SK-N-SH treated with all-trans-retinoic acid at 6 μM for 48 hours (cell line): Measurements from ENCODE around the gene TST.

ENCODE experiments used
- ATAC-seq: fragments of 200-7000 bp; cut with Tn5 transposase; 3 replicates; pipeline ENCODE4 v1.9.1; 2020; ENCODE audit warnings: mild to moderate bottlenecking, moderate library complexity
- ARNTL ChIP-seq: fragments of 450-650 bp; formaldehyde crosslinking; IDR thresholded peaks from 2 replicates; pipeline ENCODE4 v1.5.0; 2020; ENCODE audit warnings: low read depth, mild to moderate bottlenecking, moderate library complexity, borderline replicate concordance
- BACH2 ChIP-seq: fragments of 250-450 bp; sonication (Bioruptor Pico); IDR thresholded peaks from 2 replicates; pipeline ENCODE4 v1.9.0; 2021; ENCODE audit warnings: mild to moderate bottlenecking, borderline replicate concordance
- CSDC2 ChIP-seq: fragments of 250-450 bp; sonication (Bioruptor Pico); IDR thresholded peaks from 2 replicates; pipeline ENCODE4 v1.5.0; 2020; ENCODE audit warnings: mild to moderate bottlenecking, moderate library complexity
- ESRRG ChIP-seq: fragments of 250-450 bp; sonication (Bioruptor Pico); IDR thresholded peaks from 2 replicates; pipeline ENCODE4 v1.6.1; 2021; ENCODE audit warnings: mild to moderate bottlenecking
- ISL1 ChIP-seq: fragments of 250-450 bp; sonication (Bioruptor Pico); IDR thresholded peaks from 2 replicates; pipeline ENCODE4 v2.1.2; 2022; ENCODE audit warnings: mild to moderate bottlenecking, moderate library complexity
- PPARA ChIP-seq: fragments of 250-450 bp; sonication (Bioruptor Pico); IDR thresholded peaks from 2 replicates; pipeline ENCODE4 v1.5.0; 2020; ENCODE audit warnings: mild to moderate bottlenecking, borderline replicate concordance
- RARB ChIP-seq: fragments of 250-450 bp; sonication (Bioruptor Pico); IDR thresholded peaks from 2 replicates; pipeline ENCODE4 v1.8.0; 2021; ENCODE audit warnings: mild to moderate bottlenecking, moderate library complexity
- SNAI2 ChIP-seq: fragments of 250-450 bp; sonication (Bioruptor Pico); IDR thresholded peaks from 2 replicates; pipeline ENCODE4 v1.5.0; 2020; ENCODE audit warnings: mild to moderate bottlenecking, moderate library complexity
- TCF4 ChIP-seq: fragments of 250-450 bp; sonication (Bioruptor Pico); IDR thresholded peaks from 2 replicates; pipeline ENCODE4 v1.8.0; 2021; ENCODE audit warnings: mild to moderate bottlenecking, moderate library complexity, borderline replicate concordance
- TOX ChIP-seq: fragments of 250-450 bp; sonication (Bioruptor Pico); IDR thresholded peaks from 2 replicates; pipeline ENCODE4 v1.8.0; 2021; ENCODE audit warnings: mild to moderate bottlenecking, moderate library complexity, borderline replicate concordance
- ZFP3 ChIP-seq: fragments of 250-450 bp; sonication (Bioruptor Pico); IDR thresholded peaks from 2 replicates; pipeline ENCODE4 v1.5.0; 2020; ENCODE audit warnings: mild to moderate bottlenecking, moderate library complexity
- ZFP30 ChIP-seq: fragments of 450-650 bp; formaldehyde crosslinking; IDR thresholded peaks from 2 replicates; pipeline ENCODE4 v1.5.0; 2022; ENCODE audit warnings: mild to moderate bottlenecking, moderate library complexity
- ZNF565 ChIP-seq: fragments of 450-650 bp; formaldehyde crosslinking; conservative IDR thresholded peaks from 2 replicates; pipeline ENCODE4 v1.5.0; 2020; ENCODE audit warnings: low read depth, mild to moderate bottlenecking, moderate library complexity
- ZNF70 ChIP-seq: fragments of 450-650 bp; formaldehyde crosslinking; IDR thresholded peaks from 2 replicates; pipeline ENCODE4 v1.5.0; 2020; ENCODE audit warnings: mild to moderate bottlenecking, moderate library complexity
- ZNF8 ChIP-seq: fragments of 450-650 bp; formaldehyde crosslinking; IDR thresholded peaks from 2 replicates; pipeline ENCODE4 v1.5.0; 2020; ENCODE audit warnings: mild to moderate bottlenecking, moderate library complexity
- TF ChIP-seq, protein P1 (sequence below): fragments of 250-450 bp; sonication (Bioruptor Pico); IDR thresholded peaks from 2 replicates; pipeline ENCODE4 v1.5.1; 2020; ENCODE audit warnings: low read depth, mild to moderate bottlenecking, moderate library complexity
- TF ChIP-seq, protein P2 (sequence below): fragments of 250-450 bp; sonication (Bioruptor Pico); IDR thresholded peaks from 2 replicates; pipeline ENCODE4 v1.8.0; 2020; ENCODE audit warnings: mild to moderate bottlenecking, moderate library complexity, borderline replicate concordance
- TF ChIP-seq, protein P3 (sequence below): fragments of 250-450 bp; sonication (Bioruptor Pico); IDR thresholded peaks from 2 replicates; pipeline ENCODE4 v1.5.1; 2021; ENCODE audit warnings: mild to moderate bottlenecking, moderate library complexity
- TF ChIP-seq, protein P4 (sequence below): fragments of 250-450 bp; sonication (Bioruptor Pico); IDR thresholded peaks from 2 replicates; pipeline ENCODE4 v1.8.0; 2021; ENCODE audit warnings: low read depth, mild to moderate bottlenecking, moderate library complexity, borderline replicate concordance

Gene TST

DNA sequence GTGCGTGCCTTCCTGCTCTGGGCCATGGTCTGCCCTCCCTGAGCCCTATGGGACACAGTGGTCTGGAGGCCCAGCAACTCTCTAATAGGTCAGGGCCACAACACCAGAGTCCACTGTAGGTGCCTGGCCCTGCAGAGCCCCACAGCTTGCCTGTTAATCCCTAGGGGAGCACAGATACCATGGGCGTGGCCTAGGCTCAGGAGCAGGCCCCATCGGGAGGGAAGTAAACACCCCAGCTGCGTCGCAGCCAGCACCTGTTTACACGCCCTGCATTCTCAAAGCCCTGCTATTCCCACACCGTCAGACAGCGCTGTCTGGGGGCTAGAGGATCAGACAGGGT is 34.8 kb upstream of the TST start:
- no peak for ATAC-seq
- TF ChIP-seq ZFP30 (no peak), TOX (CRISPR knock-in tag) (no peak), PPARA (CRISPR knock-in tag) (no peak), SNAI2 (CRISPR knock-in tag) (no peak), ZFP3 (CRISPR knock-in tag) (no peak), BACH2 (CRISPR knock-in tag) (no peak), ARNTL (no peak), ZNF565 (CRISPR knock-in tag) (no peak)
- TF ChIP-seq, protein P1, sequence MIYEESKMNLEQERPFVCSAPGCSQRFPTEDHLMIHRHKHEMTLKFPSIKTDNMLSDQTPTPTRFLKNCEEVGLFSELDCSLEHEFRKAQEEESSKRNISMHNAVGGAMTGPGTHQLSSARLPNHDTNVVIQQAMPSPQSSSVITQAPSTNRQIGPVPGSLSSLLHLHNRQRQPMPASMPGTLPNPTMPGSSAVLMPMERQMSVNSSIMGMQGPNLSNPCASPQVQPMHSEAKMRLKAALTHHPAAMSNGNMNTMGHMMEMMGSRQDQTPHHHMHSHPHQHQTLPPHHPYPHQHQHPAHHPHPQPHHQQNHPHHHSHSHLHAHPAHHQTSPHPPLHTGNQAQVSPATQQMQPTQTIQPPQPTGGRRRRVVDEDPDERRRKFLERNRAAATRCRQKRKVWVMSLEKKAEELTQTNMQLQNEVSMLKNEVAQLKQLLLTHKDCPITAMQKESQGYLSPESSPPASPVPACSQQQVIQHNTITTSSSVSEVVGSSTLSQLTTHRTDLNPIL (CRISPR knock-in tag): no peak
- TF ChIP-seq, protein P2, sequence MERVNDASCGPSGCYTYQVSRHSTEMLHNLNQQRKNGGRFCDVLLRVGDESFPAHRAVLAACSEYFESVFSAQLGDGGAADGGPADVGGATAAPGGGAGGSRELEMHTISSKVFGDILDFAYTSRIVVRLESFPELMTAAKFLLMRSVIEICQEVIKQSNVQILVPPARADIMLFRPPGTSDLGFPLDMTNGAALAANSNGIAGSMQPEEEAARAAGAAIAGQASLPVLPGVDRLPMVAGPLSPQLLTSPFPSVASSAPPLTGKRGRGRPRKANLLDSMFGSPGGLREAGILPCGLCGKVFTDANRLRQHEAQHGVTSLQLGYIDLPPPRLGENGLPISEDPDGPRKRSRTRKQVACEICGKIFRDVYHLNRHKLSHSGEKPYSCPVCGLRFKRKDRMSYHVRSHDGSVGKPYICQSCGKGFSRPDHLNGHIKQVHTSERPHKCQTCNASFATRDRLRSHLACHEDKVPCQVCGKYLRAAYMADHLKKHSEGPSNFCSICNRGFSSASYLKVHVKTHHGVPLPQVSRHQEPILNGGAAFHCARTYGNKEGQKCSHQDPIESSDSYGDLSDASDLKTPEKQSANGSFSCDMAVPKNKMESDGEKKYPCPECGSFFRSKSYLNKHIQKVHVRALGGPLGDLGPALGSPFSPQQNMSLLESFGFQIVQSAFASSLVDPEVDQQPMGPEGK (CRISPR knock-in tag): no peak
- TF ChIP-seq, protein P3, sequence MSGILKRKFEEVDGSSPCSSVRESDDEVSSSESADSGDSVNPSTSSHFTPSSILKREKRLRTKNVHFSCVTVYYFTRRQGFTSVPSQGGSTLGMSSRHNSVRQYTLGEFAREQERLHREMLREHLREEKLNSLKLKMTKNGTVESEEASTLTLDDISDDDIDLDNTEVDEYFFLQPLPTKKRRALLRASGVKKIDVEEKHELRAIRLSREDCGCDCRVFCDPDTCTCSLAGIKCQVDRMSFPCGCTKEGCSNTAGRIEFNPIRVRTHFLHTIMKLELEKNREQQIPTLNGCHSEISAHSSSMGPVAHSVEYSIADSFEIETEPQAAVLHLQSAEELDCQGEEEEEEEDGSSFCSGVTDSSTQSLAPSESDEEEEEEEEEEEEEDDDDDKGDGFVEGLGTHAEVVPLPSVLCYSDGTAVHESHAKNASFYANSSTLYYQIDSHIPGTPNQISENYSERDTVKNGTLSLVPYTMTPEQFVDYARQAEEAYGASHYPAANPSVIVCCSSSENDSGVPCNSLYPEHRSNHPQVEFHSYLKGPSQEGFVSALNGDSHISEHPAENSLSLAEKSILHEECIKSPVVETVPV (CRISPR knock-in tag): no peak

DNA sequence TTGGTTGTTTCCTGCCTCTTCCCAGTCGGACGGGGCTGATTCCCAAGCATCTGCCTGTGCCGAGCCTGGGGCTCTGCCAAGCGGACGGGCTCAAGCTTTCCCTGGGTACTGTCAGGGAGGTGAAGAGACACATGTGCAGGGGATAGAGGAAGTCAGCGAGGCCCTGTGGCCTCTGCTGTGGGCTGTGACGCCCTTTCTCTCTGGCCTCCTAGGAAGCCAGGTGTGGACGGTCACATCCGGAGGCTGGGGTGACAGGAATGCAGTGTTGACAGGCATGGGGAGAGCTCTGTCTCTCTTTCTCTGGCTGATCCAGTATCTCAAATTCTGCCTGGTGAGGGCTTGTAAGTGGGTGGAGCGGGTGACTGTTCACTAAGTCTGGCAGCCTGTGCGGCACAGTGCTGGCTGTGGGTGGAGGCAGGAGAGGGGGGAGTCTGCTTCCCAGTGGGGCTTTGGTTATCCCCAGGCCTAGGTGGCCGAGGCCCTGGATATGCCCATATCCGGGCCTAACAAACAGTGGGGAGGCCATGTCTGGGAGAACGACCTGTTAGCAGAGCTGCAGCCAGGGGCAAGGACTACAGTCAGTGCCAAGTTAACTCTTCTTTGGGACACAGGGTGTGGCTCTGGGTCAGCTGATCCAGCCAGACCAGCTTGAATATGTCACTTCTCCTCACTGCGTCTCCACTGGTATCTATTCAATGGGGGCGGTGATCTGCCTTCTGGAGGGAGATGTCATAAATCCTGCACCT is 34.2 kb upstream of the TST start:
- ATAC-seq: no peak
- TF ChIP-seq ISL1 (CRISPR knock-in tag) (no peak), ZFP30 (no peak), TOX (CRISPR knock-in tag) (no peak), ESRRG (CRISPR knock-in tag) (no peak), SNAI2 (CRISPR knock-in tag) (no peak)
- TF ChIP-seq, protein P1 (CRISPR knock-in tag): no peak

DNA sequence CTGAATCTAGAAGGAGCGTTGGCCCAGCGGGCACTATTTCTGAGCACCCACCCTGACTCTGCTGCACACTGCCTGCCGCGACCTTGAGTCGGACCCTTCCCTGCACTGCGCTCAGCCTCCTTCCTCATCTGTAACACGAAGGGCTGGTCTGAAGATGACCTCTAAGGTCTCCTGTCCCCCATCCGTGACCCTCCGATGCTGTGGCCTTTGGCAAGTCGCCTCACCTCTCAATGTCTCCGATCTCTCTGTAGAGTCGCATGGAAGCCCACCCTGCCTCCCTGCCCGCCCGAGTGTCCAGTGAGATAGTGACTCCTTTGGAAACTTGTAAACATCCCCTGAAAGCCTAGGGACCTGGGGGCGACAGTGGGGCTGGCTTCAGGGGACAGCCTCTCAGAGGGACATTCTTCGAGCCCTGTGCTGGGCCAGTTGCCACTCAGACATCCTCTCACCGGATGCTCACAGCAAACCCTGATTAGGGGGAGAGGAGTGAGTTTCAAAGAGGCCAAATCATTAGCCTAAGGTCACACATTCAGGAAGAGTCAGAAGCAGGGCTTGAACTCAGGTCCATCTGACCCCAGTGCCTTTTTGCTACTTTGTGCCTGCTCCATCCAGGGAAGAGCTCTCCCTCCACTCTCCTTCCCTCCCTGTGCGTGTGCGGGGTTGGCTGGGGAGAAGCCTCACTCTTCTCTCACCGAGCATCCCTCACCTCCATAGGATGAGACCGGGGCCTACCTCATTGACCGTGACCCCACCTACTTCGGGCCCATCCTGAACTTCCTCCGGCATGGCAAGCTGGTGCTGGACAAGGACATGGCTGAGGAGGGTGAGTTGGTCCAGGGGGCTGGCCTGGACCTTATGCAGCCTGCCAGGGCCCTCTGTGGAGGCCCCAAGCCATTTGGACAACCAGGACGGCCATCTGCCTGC is 33.4 kb upstream of the TST start:
- no peak for ATAC-seq
- TF ChIP-seq, protein P4, sequence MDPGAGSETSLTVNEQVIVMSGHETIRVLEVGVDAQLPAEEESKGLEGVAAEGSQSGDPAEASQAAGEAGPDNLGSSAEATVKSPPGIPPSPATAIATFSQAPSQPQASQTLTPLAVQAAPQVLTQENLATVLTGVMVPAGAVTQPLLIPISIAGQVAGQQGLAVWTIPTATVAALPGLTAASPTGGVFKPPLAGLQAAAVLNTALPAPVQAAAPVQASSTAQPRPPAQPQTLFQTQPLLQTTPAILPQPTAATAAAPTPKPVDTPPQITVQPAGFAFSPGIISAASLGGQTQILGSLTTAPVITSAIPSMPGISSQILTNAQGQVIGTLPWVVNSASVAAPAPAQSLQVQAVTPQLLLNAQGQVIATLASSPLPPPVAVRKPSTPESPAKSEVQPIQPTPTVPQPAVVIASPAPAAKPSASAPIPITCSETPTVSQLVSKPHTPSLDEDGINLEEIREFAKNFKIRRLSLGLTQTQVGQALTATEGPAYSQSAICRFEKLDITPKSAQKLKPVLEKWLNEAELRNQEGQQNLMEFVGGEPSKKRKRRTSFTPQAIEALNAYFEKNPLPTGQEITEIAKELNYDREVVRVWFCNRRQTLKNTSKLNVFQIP (CRISPR knock-in tag): no peak
- TF ChIP-seq ESRRG (CRISPR knock-in tag) (no peak), ZFP3 (CRISPR knock-in tag) (no peak), TOX (CRISPR knock-in tag) (no peak), SNAI2 (CRISPR knock-in tag) (no peak), ZNF70 (CRISPR knock-in tag) (no peak), TCF4 (no peak), PPARA (CRISPR knock-in tag) (no peak), ZFP30 (no peak), ZNF8 (CRISPR knock-in tag) (no peak), ZNF565 (CRISPR knock-in tag) (no peak), RARB (no peak), ARNTL (no peak), ISL1 (CRISPR knock-in tag) (no peak), CSDC2 (CRISPR knock-in tag) (no peak)
- TF ChIP-seq, protein P2 (CRISPR knock-in tag): no peak
- TF ChIP-seq, protein P1 (CRISPR knock-in tag): no peak
- TF ChIP-seq, protein P3 (CRISPR knock-in tag): no peak
